H1 (cell line): ENCODE data around the gene CANT1.

Experiments
- CBX8 ChIP-seq: fragments of 300-800, 300-1000 bp; sonication (generic); IDR thresholded peaks from 2 replicates; pipeline ENCODE4 v1.7.1; 2016; ENCODE audit warnings: low read depth, low read length, borderline replicate concordance
- CHD1 ChIP-seq: IDR thresholded peaks from 2 replicates; pipeline ENCODE4 v1.6.1; 2012; ENCODE audit warnings: low read depth, low read length, improper control_type of control experiment
- CTCF ChIP-seq, 3 experiments: IDR thresholded peaks; 1 replicate in 2 of 3; 2 replicates in 1 of 3; pipeline versions ENCODE4 v1.5.1 to v1.6.1; 2011; ENCODE audit warnings: low read length in 3 of 3, mild to moderate bottlenecking in 3 of 3, inconsistent platforms in 2 of 3, low read depth in 1 of 3, moderate library complexity in 1 of 3; ENCODE audit not compliant: insufficient read depth in 1 of 3; ENCODE audit errors: control extremely low read depth in 1 of 3
- EZH2 ChIP-seq: fragments of 200-600 bp; sonication (generic); IDR thresholded peaks from 2 replicates; pipeline ENCODE4 v1.7.1; 2012; ENCODE audit warnings: low read depth, mild to moderate bottlenecking, moderate library complexity, low read length, inconsistent platforms; ENCODE audit not compliant: severe bottlenecking
- JUN ChIP-seq: IDR thresholded peaks from 2 replicates; pipeline ENCODE4 v1.6.1; 2011; ENCODE audit warnings: low read depth, mild to moderate bottlenecking, improper control_type of control experiment, low read length
- KDM4A ChIP-seq: IDR thresholded peaks from one replicate; pipeline ENCODE4 v1.7.1; 2012; ENCODE audit warnings: low read depth, mild to moderate bottlenecking, moderate library complexity, low read length, inconsistent platforms; ENCODE audit not compliant: severe bottlenecking
- NRF1 ChIP-seq: IDR thresholded peaks from 2 replicates; pipeline ENCODE4 v1.6.1; 2011; ENCODE audit warnings: mild to moderate bottlenecking, low read depth, low read length, improper control_type of control experiment
- PHF8 ChIP-seq: fragments of 200-600 bp; sonication (generic); conservative IDR thresholded peaks from 2 replicates; pipeline ENCODE4 v1.7.1; 2012; ENCODE audit warnings: low read depth, mild to moderate bottlenecking, inconsistent platforms, low read length, moderate library complexity
- POLR2A ChIP-seq, 2 experiments: IDR thresholded peaks; 1 replicate in 1 of 2; 2 replicates in 1 of 2; pipeline ENCODE4 v1.6.1; 2011; ENCODE audit warnings: low read depth in 2 of 2, low read length in 2 of 2, mild to moderate bottlenecking in 2 of 2; ENCODE audit errors: control extremely low read depth in 1 of 2
- POLR2AphosphoS5 ChIP-seq: IDR thresholded peaks from 2 replicates; pipeline ENCODE4 v1.6.1; 2011; ENCODE audit warnings: low read depth, low read length
- SRF ChIP-seq: IDR thresholded peaks from 2 replicates; pipeline ENCODE4 v1.6.1; 2011; ENCODE audit warnings: mild to moderate bottlenecking, low read depth, low read length, moderate library complexity
- TAF1 ChIP-seq: IDR thresholded peaks from 2 replicates; pipeline ENCODE4 v1.6.1; 2011; ENCODE audit warnings: mild to moderate bottlenecking, low read depth, low read length

- TF ChIP-seq PHF8 (no peak), CHD1 (no peak), TAF1 (no peak), EZH2 (no peak), JUN (no peak), POLR2A (IDR thresholded peaks at IDR 0.05; ENCODE audit: control extremely low read depth in 1 of 2, low read depth in 2 of 2, low read length in 2 of 2) (no peak), CBX8 (no peak), POLR2AphosphoS5 (no peak), NRF1 (no peak), SRF (no peak), CTCF (IDR thresholded peaks at IDR 0.05; ENCODE audit: control extremely low read depth in 1 of 3, insufficient read depth in 1 of 3, low read depth in 1 of 3, low read length in 3 of 3) (no peak), KDM4A (no peak)
Measured at GRCh38 chr17:78973792-78974520, 35.6 kb downstream of the CANT1 start.
